Peyer's patch (tissue), 4 donors: ENCODE results near the gene CGN. TPM values are rescaled to one million over a fixed set of nuclear protein-coding genes. Genes with fewer than 3 reads are reported as not detected.
A peak's percentile ranks its signal among the peaks of the same experiment; 100 is the strongest.

Experiments
- DNase-seq, 3 donors: peaks; one replicate each; pipeline ENCODE4 v3.0.0-alpha.2; 2017 to 2019
- H3K27ac ChIP-seq, 4 donors: fragments of 200-600 bp; sonication (generic); one replicate each; pipeline ENCODE4 v1.5.1; 2016 to 2019
- H3K27me3 ChIP-seq, 2 donors: fragments of 200-600 bp; sonication (generic); one replicate each; pipeline ENCODE4 v1.5.1; 2019
- H3K36me3 ChIP-seq, 3 donors: fragments of 200-600 bp; sonication (generic); one replicate each; pipeline ENCODE4 v1.5.1; 2016 to 2019
- H3K4me1 ChIP-seq, 4 donors: fragments of 200-600 bp; sonication (generic); one replicate each; pipeline ENCODE4 v1.5.1; 2016 to 2019
- H3K4me3 ChIP-seq, 4 donors: fragments of 200-600 bp; sonication (generic); 1 replicate in 3 of 4; 2 replicates in 1 of 4; pipeline ENCODE4 v1.5.1; 2016 to 2019; ENCODE audit warnings: mild to moderate bottlenecking in 1 of 4
- H3K9me3 ChIP-seq, 4 donors: fragments of 200-600 bp; sonication (generic); one replicate each; pipeline ENCODE4 v1.5.1; 2016 to 2019; ENCODE audit warnings: mild to moderate bottlenecking in 1 of 4
- POLR2A ChIP-seq, 2 donors: fragments of 450-650 bp; IDR thresholded peaks; one replicate each; pipeline ENCODE4 v1.5.1; 2017; ENCODE audit warnings: antibody characterized with exemption in 2 of 2, mild to moderate bottlenecking in 2 of 2, moderate library complexity in 2 of 2
- total RNA-seq, 4 donors: library from RNA; depleted of rRNA; stranded (reverse); fragments of >200 nt; gene quantifications; one replicate each; pipeline ENCODE4 v1.1.0, GENCODE V29; 2016
- TF ChIP-seq, protein P1 (sequence below), 6 experiments: fragments of 450-650 bp in 4 of 6; fragments of 200-600 bp in 2 of 6; sonication (generic) in 1 of 6; IDR thresholded peaks; one replicate each; pipeline ENCODE4 v1.5.1; 2017 to 2019; ENCODE audit warnings: antibody characterized with exemption in 6 of 6, mild to moderate bottlenecking in 3 of 6, moderate library complexity in 1 of 6

Gene CGN
- total RNA-seq, 4 donors from 2014 or later = 34.7 to 180 (median 160) TPM

DNA sequence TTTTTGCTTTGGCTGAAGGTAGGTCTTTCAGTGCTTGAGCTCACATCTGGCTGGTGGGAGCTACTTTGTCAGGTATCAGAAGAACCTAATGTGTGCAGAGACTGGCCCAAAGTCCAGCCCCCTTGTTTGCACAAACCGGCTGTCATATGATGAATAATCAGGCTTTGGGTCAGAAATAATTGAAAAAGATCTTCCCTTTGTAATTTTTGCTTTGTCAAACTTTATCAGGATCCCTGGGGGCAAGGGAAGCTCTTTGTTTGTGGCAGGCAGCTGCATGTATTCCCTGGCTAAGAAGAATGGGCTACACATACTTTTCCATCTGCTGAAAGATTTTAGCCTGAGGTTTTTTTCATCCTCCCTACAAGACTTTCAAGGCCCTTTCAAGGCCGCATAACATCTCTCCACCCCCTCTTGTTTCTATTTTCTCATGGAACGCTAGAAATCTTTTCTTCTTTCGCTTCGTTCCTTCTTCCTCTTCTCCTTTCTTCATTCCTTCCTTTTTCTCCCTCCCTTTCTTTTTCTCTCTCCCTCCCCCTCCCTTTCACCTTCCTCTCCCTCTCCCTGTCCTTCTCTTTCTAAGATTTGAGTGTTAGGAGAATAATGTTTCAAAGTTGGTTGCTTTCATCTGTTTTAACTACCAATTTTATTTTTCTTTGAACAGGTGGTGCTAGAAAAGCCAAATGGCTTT is 54.5 kb downstream of the CGN start:
- H3K36me3 ChIP-seq = peaks cover 0 to 24% (median 0%) of the 10 kb centered on the region in 3 donors
- peaks cover 0 to 18% (median 4%) of the 10 kb centered on the region in 4 donors for H3K4me1 ChIP-seq
- no peaks in the 10 kb centered on the region for H3K27me3 ChIP-seq
- TF ChIP-seq, protein P1, sequence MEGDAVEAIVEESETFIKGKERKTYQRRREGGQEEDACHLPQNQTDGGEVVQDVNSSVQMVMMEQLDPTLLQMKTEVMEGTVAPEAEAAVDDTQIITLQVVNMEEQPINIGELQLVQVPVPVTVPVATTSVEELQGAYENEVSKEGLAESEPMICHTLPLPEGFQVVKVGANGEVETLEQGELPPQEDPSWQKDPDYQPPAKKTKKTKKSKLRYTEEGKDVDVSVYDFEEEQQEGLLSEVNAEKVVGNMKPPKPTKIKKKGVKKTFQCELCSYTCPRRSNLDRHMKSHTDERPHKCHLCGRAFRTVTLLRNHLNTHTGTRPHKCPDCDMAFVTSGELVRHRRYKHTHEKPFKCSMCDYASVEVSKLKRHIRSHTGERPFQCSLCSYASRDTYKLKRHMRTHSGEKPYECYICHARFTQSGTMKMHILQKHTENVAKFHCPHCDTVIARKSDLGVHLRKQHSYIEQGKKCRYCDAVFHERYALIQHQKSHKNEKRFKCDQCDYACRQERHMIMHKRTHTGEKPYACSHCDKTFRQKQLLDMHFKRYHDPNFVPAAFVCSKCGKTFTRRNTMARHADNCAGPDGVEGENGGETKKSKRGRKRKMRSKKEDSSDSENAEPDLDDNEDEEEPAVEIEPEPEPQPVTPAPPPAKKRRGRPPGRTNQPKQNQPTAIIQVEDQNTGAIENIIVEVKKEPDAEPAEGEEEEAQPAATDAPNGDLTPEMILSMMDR (IDR thresholded peaks at IDR 0.05) = no peak
- no peak for TF ChIP-seq POLR2A (IDR thresholded peaks at IDR 0.05)
- H3K27ac ChIP-seq = no peak overlapping the region
- H3K4me3 ChIP-seq = no peak overlapping the region
- DNase-seq = no peak
- H3K9me3 ChIP-seq = no peaks in the 10 kb centered on the region

DNA sequence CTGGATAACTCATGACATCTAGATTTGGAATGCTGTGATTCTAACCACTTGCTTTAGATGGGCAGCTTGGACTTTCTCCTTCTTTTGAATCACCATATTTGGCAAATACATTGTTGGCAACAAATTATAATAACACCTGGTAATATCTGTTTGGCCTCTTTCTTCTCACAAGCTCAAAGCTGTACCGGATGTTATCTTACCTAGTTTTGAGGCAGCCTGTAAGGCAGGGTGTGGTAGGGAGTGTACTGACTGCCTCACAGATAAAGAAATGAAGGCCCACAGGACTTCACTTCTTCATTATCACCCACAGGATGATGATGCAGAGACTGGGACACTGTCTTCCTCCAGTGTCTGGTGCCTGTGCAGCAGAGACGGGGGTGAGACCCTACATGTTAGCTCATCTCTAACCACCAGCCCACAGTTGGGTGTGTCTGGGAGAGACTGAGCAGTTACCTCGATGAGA is 57.5 kb downstream of the CGN start:
- H3K4me1 ChIP-seq = peaks cover 0 to 21% (median 5%) of the 10 kb centered on the region in 4 donors
- no peak for TF ChIP-seq POLR2A (IDR thresholded peaks at IDR 0.05)
- TF ChIP-seq, protein P1 (IDR thresholded peaks at IDR 0.05) = no peak
- H3K27ac ChIP-seq = peak overlapping the region in 3 of 4 donors; percentile 2 to 76 (median 53)
- no peak for DNase-seq
- H3K36me3 ChIP-seq = peaks cover 0 to 30% (median 0%) of the 10 kb centered on the region in 3 donors
- no peaks in the 10 kb centered on the region for H3K9me3 ChIP-seq
- no peak overlapping the region for H3K4me3 ChIP-seq
- no peaks in the 10 kb centered on the region for H3K27me3 ChIP-seq

DNA sequence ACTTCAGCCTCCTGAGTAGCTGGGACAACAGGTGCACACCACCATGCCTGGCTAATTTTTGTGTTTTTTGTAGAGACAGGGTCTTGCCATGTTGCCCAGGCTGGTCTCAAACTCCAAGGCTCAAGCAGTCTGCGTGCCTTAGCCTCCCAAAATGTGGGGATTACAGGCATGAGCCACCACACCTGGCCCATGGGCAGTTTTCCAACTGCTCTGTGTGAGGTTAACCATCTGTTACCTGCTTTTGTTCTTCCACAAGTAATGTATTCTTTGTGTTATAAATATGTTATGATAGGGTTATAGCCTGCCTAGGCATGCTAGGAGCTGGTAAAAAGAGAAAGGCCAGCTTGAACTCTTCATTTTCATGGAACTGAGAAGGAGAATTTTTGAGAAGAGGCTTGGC is 59.6 kb downstream of the CGN start:
- DNase-seq = no peak
- Histone ChIP-seq H3K27me3 (no peaks in the 10 kb centered on the region), H3K27ac (peak overlapping the region in 2 of 4 donors; percentile 2 to 76), H3K9me3 (no peaks in the 10 kb centered on the region), H3K36me3 (peaks cover 0 to 36% (median 2%) of the 10 kb centered on the region in 3 donors), H3K4me3 (no peak overlapping the region), H3K4me1 (peaks cover 0 to 21% (median 5%) of the 10 kb centered on the region in 4 donors)
- TF ChIP-seq, protein P1 (IDR thresholded peaks at IDR 0.05) = no peak
- no peak for TF ChIP-seq POLR2A (IDR thresholded peaks at IDR 0.05)

GRCh38 chr1:151574575-151575529 is 63.7 kb downstream of the CGN start:
- no peaks in the 10 kb centered on the region for H3K9me3 ChIP-seq
- no peaks in the 10 kb centered on the region for H3K27me3 ChIP-seq
- peaks cover 0 to 49% (median 2%) of the 10 kb centered on the region in 3 donors for H3K36me3 ChIP-seq
- DNase-seq = no peak
- no peak overlapping the region for H3K4me3 ChIP-seq
- H3K27ac ChIP-seq = no peak overlapping the region
- H3K4me1 ChIP-seq = peaks cover 0 to 9% (median 3%) of the 10 kb centered on the region in 4 donors
- TF ChIP-seq, protein P1 (IDR thresholded peaks at IDR 0.05) = no peak
- TF ChIP-seq POLR2A (IDR thresholded peaks at IDR 0.05) = no peak

DNA sequence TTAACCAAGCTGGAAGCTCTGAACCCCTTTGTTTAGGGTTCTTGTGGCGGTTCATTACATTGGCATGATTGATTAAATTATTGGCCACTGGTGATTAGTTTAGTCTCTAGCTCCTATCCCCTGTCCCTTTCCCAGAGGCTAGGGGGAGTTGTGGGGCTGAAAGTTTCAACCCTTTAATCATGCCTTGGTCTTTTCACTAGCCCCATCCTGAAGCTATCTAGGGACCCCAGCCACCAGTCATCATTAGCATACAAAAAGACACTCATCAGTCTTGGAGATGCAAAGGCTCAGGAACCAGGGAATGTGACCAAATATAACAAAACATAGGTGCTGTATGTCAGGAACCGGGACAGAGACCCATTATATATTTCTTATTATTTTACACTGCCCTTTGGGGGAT is 66.0 kb downstream of the CGN start:
- Histone ChIP-seq H3K27me3 (no peaks in the 10 kb centered on the region), H3K4me3 (no peak overlapping the region), H3K4me1 (no peaks in the 10 kb centered on the region), H3K9me3 (no peaks in the 10 kb centered on the region), H3K27ac (no peak overlapping the region), H3K36me3 (peaks cover 0 to 58% (median 2%) of the 10 kb centered on the region in 3 donors)
- no peak for DNase-seq
- TF ChIP-seq, protein P1 (IDR thresholded peaks at IDR 0.05) = no peak
- TF ChIP-seq POLR2A (IDR thresholded peaks at IDR 0.05) = no peak
